NCI-H446 (cell line): ENCODE data around the gene MAJIN.

Source experiments
- DNase-seq, 2 experiments: peaks; one replicate each; lab custom pipeline; 2025; lab: John Stamatoyannopoulos, UW

MAJIN gene

GRCh38 chr11:64892411-64892831 is 79.5 kb downstream of the MAJIN start:
- DNase-seq: no peak

GRCh38 chr11:64891880-64892279 is 80.0 kb downstream of the MAJIN start:
- DNase-seq: no peak

- no peak for DNase-seq
Observed at GRCh38 chr11:64891215-64891848, 80.6 kb downstream of the MAJIN start.

DNA sequence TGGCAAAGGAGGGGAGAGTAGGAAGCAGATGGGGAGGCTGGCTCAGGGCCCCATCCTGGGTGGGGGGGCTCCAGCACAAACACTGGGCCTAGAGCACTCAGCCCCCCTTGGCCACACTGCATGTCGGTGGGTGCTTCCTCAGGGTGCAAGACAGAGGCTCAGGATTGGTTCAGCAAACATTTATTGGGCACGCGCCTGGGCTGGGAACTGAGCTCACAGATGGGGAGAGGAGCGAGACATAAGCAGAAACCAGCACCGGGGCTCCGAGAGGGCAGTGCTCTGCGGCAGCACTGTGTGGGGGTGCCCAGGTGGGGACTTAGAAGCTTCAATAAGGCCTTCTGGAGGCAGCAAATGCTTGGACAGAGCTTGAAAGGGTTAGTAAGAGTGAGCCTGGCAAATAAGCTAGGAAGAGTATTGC is 81.4 kb downstream of the MAJIN start:
- DNase-seq: peak; percentile 39 to 80

- DNase-seq: no peak
Observed at GRCh38 chr11:64888729-64889511, 83.0 kb downstream of the MAJIN start.

- DNase-seq: no peak
Observed at GRCh38 chr11:64888406-64888728, 83.5 kb downstream of the MAJIN start.
